Prostate gland (tissue), 2 donors: ENCODE results near the gene TTYH3. TPM values are rescaled to one million over a fixed set of nuclear protein-coding genes. Genes with fewer than 3 reads are reported as not detected.

Source experiments
- DNase-seq: peaks from one replicate; pipeline ENCODE4 v3.0.0-alpha.2; 2019; ENCODE audit warnings: low spot score
- H3K27ac ChIP-seq, 2 donors: fragments of 200-600 bp; sonication (generic); 2 replicates each; pipeline ENCODE4 v1.5.1; 2017 to 2019
- H3K27me3 ChIP-seq: fragments of 200-600 bp; sonication (generic); replicated peaks from 2 replicates; pipeline ENCODE4 v1.5.1; 2019; ENCODE audit not compliant: insufficient read depth
- H3K36me3 ChIP-seq, 2 donors: fragments of 200-600 bp; sonication (generic); 1 replicate in 1 of 2; 2 replicates in 1 of 2; pipeline versions ENCODE4 v1.5.1 to v1.8.1; 2017 to 2019
- H3K4me1 ChIP-seq: fragments of 200-600 bp; sonication (generic); replicated peaks from 2 replicates; pipeline ENCODE4 v1.5.1; 2019
- H3K4me3 ChIP-seq, 2 donors: fragments of 200-600 bp; sonication (generic); 2 replicates each; pipeline ENCODE4 v1.5.1; 2017 to 2019
- H3K9me3 ChIP-seq: fragments of 200-600 bp; sonication (generic); 2 replicates; pipeline ENCODE4 v1.5.1; 2017
- CTCF ChIP-seq, 4 experiments: fragments of 200-600 bp in 2 of 4; fragments of 450-650 bp in 2 of 4; sonication (generic) in 2 of 4; IDR thresholded peaks; 1 replicate in 3 of 4; 2 replicates in 1 of 4; pipeline ENCODE4 v1.5.1; 2016 to 2019; ENCODE audit warnings: antibody characterized with exemption in 4 of 4, mild to moderate bottlenecking in 2 of 4, moderate library complexity in 2 of 4
- POLR2A ChIP-seq: fragments of 450-650 bp; IDR thresholded peaks from one replicate; pipeline ENCODE4 v1.6.1; 2016; ENCODE audit warnings: antibody characterized with exemption, mild to moderate bottlenecking
- POLR2AphosphoS5 ChIP-seq: sonication (generic); formaldehyde crosslinking; IDR thresholded peaks from one replicate; pipeline ENCODE4 v1.6.1; 2017; ENCODE audit warnings: antibody characterized with exemption
- WGBS: methylation state at CpG from one replicate; pipeline ENCODE4 v1.1.5; 2018; 5-methylcytosine and 5-hydroxymethylcytosine counted together
- intact Hi-C: fragments of 100-400 bp; cut with DNase I; formaldehyde crosslinking; loops from one replicate; pipeline ENCODE4 v1.14.2; 2022
- total RNA-seq, 2 donors: library from RNA; depleted of rRNA; stranded (reverse); fragments of >200 nt; gene quantifications; one replicate each; pipeline ENCODE4 v1.1.0, GENCODE V29; 2016

Gene TTYH3
- total RNA-seq, 2 donors from 2014 or later = 30.1 to 76.2 TPM

- Histone ChIP-seq H3K4me1 (peaks cover 8% of the 10 kb centered on the region), H3K27ac (no peak overlapping the region), H3K27me3 (no peaks in the 10 kb centered on the region), H3K4me3 (no peak overlapping the region), H3K36me3 (no peaks in the 10 kb centered on the region), H3K9me3 (no peaks in the 10 kb centered on the region)
- DNase-seq = no peak
- no peak for TF ChIP-seq POLR2A
- TF ChIP-seq CTCF (IDR thresholded peaks at IDR 0.05) = no peak
- no peak for TF ChIP-seq POLR2AphosphoS5
- intact Hi-C loops = no loop called here
- WGBS = 32% methylated on average over 22 of the region's 22 CpGs
These were observed 14.4 kb upstream of the TTYH3 start for GRCh38 chr7:2617325-2617905.

- Histone ChIP-seq H3K27me3 (no peaks in the 10 kb centered on the region), H3K4me3 (no peak overlapping the region), H3K9me3 (no peaks in the 10 kb centered on the region), H3K27ac (no peak overlapping the region), H3K36me3 (no peaks in the 10 kb centered on the region), H3K4me1 (peaks cover 8% of the 10 kb centered on the region)
- intact Hi-C loops = no loop called here
- no peak for DNase-seq
- 63% methylated on average over 9 of the region's 9 CpGs for WGBS
- TF ChIP-seq POLR2AphosphoS5 (no peak), POLR2A (no peak), CTCF (IDR thresholded peaks at IDR 0.05) (no peak)
These were observed 12.7 kb upstream of the TTYH3 start for GRCh38 chr7:2619116-2619515.

DNA sequence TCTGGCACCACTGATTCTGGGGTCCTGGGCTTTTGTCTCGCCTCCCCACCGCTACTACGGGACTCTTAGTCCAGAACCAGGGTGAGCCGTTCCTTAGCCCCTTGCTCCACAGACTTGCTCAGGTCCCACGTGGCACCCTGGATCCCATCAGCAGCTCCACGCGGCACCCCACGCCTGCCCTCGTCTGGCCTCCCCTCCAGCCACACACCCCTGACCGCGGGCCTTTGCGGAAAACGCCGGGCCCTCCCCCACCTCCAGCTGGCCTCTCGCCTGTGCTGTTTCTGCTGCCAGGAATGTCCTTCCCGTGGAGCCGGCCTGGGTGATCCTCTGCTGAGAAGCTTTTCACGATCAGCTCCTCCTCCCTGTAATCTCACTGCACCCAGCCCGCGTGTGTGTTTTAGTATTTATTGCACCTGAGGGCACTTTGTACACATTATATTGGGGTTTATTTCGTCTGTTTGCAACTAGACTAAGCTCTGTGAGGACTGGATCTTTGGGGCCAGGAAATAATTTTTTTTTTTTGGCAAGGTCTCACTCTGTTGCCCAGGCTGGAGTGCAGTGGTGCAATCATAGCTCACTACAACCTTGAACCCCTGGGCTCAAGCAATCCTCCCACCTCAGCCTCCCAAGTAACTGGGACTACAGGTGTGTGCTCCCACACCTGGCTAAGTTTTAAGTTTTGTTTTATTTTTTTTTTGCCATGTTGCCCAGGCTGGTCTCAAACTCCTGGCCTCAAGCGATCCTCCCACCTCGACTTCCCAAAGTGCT, 10.5 kb upstream of the TTYH3 start:
- DNase-seq = peak; percentile 46
- H3K27ac ChIP-seq = peak overlapping the region in 1 of 2 donors; percentile 50
- intact Hi-C loops = no loop called here
- no peaks in the 10 kb centered on the region for H3K9me3 ChIP-seq
- H3K4me3 ChIP-seq = no peak overlapping the region
- no peaks in the 10 kb centered on the region for H3K27me3 ChIP-seq
- H3K4me1 ChIP-seq = peaks cover 8% of the 10 kb centered on the region
- H3K36me3 ChIP-seq = no peaks in the 10 kb centered on the region
- TF ChIP-seq POLR2AphosphoS5 (peak; percentile 70), POLR2A (no peak), CTCF (IDR thresholded peaks at IDR 0.05) (no peak)
- WGBS = 31% methylated on average over 23 of the region's 23 CpGs

DNA sequence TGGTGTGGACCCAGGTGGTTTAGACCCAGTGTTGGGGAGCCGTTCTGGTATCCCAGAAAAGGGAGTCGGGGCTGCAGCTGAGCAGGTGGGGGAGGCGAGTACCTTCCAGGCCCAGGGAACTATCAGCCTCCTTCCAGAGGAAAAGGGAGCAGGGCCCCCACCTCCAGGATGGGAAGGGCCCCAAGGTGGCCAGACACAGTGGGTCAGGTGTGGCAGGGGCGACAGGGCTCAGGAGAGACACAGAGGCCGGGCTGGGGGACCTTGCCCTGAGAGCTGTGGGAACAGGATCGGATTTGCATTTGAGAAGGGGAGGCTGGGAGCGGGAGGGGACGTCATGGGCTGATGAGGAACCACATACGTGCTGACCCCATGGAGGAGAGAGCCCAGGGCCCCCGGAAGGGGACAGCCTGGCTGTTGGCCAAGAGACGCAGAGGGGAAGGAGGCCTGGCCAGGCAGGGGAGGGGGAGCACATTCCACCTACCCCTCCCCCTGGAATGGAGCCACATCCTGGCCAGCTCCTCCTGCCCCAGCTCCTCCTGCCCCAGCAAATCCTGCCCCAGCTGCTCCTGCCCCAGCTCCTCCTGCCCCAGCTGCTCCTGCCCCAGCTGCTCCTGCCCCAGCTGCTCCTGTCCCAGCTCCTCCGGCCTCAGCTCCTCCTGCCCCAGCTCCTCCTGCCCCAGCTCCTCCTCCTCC, 9.7 kb upstream of the TTYH3 start:
- no peaks in the 10 kb centered on the region for H3K9me3 ChIP-seq
- no peaks in the 10 kb centered on the region for H3K36me3 ChIP-seq
- no peaks in the 10 kb centered on the region for H3K27me3 ChIP-seq
- peak overlapping the region in 1 of 2 donors; percentile 50 for H3K27ac ChIP-seq
- TF ChIP-seq CTCF (IDR thresholded peaks at IDR 0.05) (no peak), POLR2AphosphoS5 (no peak), POLR2A (no peak)
- H3K4me1 ChIP-seq = peaks cover 8% of the 10 kb centered on the region
- H3K4me3 ChIP-seq = no peak overlapping the region
- WGBS = 40% methylated on average over 12 of the region's 12 CpGs
- intact Hi-C loops = no loop called here
- no peak for DNase-seq
